ENCODE results near the gene GARNL3. TPM values are rescaled to one million over a fixed set of nuclear protein-coding genes. Genes with fewer than 3 reads are reported as not detected.

The GARNL3 gene
- polyA plus RNA-seq, 1 donor from 2014 or later, result 20.0 TPM

DNA sequence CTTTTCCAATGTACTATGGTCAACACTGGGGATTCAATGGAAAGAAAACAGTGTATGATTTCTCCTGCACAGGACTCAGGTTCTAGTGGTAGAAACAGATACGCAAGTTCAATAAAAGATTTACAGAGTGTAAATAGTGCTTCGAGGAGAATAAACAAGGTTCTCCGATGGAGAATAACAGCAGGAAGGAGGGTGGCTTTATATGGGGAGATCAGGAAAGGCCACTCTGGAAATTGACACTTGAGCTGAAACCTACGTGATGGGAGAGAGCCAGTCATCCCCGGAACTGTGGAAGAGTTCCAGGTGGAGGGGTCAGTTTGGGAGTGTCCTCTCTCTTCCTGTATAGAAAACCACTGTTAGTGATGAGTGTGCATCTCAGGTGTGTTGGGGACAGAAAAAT, 65.9 kb downstream of the GARNL3 start:
- Histone ChIP-seq H4K20me1 (ENCODE audit: insufficient read depth) (no peaks in the 10 kb centered on the region), H3K4me3 (ENCODE audit: low read length) (no peak overlapping the region), H3K27me3 (ENCODE audit: insufficient read depth, low read depth, low read length) (no peaks in the 10 kb centered on the region), H3K36me3 (ENCODE audit: insufficient read depth, low read length) (no peaks in the 10 kb centered on the region), H3K9me3 (ENCODE audit: low read length) (no peaks in the 10 kb centered on the region), H3K79me2 (replicated peaks; ENCODE audit: insufficient read depth, low read length) (no peaks in the 10 kb centered on the region), H3K4me2 (ENCODE audit: low read length) (no peak overlapping the region), H3K9me2 (ENCODE audit: insufficient read depth, low read length) (no peaks in the 10 kb centered on the region), H3K9ac (ENCODE audit: low read length) (no peak overlapping the region), H2AFZ (ENCODE audit: low read depth, low read length) (no peak overlapping the region), H3F3A (ENCODE audit: insufficient read depth, low read length, poor library complexity, severe bottlenecking) (no peaks in the 10 kb centered on the region), H3K27ac (ENCODE audit: low read length) (no peak overlapping the region)
- TF ChIP-seq POLR2AphosphoS5 (IDR thresholded peaks at IDR 0.05) (no peak), EZH2 (IDR thresholded peaks at IDR 0.05; ENCODE audit: borderline replicate concordance, insufficient read depth, low read length, poor library complexity, severe bottlenecking) (no peak), SMC3 (conservative IDR thresholded peaks at IDR 0.05; ENCODE audit: poor library complexity) (no peak)
- TF ChIP-seq, protein P1, sequence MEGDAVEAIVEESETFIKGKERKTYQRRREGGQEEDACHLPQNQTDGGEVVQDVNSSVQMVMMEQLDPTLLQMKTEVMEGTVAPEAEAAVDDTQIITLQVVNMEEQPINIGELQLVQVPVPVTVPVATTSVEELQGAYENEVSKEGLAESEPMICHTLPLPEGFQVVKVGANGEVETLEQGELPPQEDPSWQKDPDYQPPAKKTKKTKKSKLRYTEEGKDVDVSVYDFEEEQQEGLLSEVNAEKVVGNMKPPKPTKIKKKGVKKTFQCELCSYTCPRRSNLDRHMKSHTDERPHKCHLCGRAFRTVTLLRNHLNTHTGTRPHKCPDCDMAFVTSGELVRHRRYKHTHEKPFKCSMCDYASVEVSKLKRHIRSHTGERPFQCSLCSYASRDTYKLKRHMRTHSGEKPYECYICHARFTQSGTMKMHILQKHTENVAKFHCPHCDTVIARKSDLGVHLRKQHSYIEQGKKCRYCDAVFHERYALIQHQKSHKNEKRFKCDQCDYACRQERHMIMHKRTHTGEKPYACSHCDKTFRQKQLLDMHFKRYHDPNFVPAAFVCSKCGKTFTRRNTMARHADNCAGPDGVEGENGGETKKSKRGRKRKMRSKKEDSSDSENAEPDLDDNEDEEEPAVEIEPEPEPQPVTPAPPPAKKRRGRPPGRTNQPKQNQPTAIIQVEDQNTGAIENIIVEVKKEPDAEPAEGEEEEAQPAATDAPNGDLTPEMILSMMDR (IDR thresholded peaks at IDR 0.05; ENCODE audit: poor library complexity, severe bottlenecking), result no peak

DNA sequence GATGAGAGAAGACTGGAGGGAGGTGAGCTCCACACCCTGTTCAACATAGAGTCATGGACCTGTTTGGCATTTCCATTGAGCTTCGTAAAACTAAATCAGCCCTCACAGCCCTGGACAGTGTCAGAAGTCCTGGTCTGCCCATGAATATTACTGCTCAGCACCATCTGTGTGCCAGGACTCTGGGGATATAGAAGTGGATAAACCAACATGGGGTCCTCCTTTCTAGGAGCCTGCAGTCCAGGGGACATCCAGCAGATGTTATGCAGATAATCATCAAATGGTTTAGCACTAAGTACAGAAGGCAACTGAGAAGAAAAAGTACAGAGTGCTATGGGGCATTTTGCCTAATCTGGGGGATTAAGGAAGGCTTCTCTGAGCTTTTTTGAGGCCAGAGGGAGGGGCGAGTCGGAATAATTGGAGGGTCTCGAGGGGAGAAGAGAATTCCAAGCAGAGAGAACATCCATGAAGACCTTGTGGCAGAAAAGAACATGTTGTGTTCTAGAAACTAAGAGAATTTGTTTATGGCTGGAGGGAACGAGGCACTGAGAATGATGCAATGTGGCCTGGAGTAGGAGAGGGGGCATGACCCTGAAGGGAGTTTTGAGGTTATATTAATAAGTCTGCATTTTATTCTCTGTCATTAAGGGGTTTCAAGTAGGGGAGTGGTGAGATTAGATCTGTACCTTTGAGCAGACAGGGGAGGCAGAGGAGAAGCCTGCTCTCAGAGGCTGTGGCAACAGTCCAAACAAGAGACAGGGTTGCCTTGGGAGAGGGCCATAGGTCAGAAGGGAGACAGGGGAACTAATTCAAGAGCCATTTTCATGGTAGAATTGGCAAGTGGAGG, 68.9 kb downstream of the GARNL3 start:
- no peak overlapping the region for H3K27ac ChIP-seq (ENCODE audit: low read length)
- no peak overlapping the region for H3K4me2 ChIP-seq (ENCODE audit: low read length)
- no peak overlapping the region for H2AFZ ChIP-seq (ENCODE audit: low read depth, low read length)
- no peaks in the 10 kb centered on the region for H4K20me1 ChIP-seq (ENCODE audit: insufficient read depth)
- H3K4me3 ChIP-seq (ENCODE audit: low read length), result no peak overlapping the region
- H3K79me2 ChIP-seq (replicated peaks; ENCODE audit: insufficient read depth, low read length), result no peaks in the 10 kb centered on the region
- H3K9me3 ChIP-seq (ENCODE audit: low read length), result no peaks in the 10 kb centered on the region
- no peaks in the 10 kb centered on the region for H3K36me3 ChIP-seq (ENCODE audit: insufficient read depth, low read length)
- no peaks in the 10 kb centered on the region for H3K27me3 ChIP-seq (ENCODE audit: insufficient read depth, low read depth, low read length)
- no peaks in the 10 kb centered on the region for H3K9me2 ChIP-seq (ENCODE audit: insufficient read depth, low read length)
- H3K9ac ChIP-seq (ENCODE audit: low read length), result no peak overlapping the region
- no peaks in the 10 kb centered on the region for H3F3A ChIP-seq (ENCODE audit: insufficient read depth, low read length, poor library complexity, severe bottlenecking)
- TF ChIP-seq SMC3 (conservative IDR thresholded peaks at IDR 0.05; ENCODE audit: poor library complexity) (no peak), POLR2AphosphoS5 (IDR thresholded peaks at IDR 0.05) (no peak), RAD21 (conservative IDR thresholded peaks at IDR 0.05) (no peak), EP300 (conservative IDR thresholded peaks at IDR 0.05; ENCODE audit: poor library complexity, severe bottlenecking) (no peak), TAF1 (IDR thresholded peaks at IDR 0.05; ENCODE audit: low read depth) (no peak)
- TF ChIP-seq, protein P1 (IDR thresholded peaks at IDR 0.05; ENCODE audit: poor library complexity, severe bottlenecking), result no peak

DNA sequence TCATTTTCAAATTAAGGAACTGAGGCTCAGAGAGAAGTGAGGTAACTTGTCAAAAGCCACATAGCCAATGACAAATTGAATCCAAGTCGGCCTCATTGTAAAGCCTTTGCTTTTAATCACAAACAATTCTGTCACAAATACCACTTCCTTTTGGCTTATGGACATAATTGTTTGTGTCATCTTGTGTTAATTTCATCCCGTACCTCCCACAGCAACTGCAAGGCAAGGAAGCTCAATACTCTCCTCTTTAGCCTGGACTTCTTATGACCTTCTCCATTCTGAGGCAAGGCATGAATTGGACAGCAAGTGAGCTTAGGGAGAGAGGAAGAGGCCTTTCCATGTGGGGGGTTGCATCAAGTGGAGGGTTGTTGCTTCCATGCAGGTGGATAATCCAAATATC, 70.2 kb downstream of the GARNL3 start:
- H2AFZ ChIP-seq (ENCODE audit: low read depth, low read length), result no peak overlapping the region
- H3K36me3 ChIP-seq (ENCODE audit: insufficient read depth, low read length), result no peaks in the 10 kb centered on the region
- H3K27ac ChIP-seq (ENCODE audit: low read length), result no peak overlapping the region
- TF ChIP-seq SMC3 (conservative IDR thresholded peaks at IDR 0.05; ENCODE audit: poor library complexity) (no peak), TAF1 (IDR thresholded peaks at IDR 0.05; ENCODE audit: low read depth) (no peak), EZH2 (IDR thresholded peaks at IDR 0.05; ENCODE audit: borderline replicate concordance, insufficient read depth, low read length, poor library complexity, severe bottlenecking) (no peak), EP300 (conservative IDR thresholded peaks at IDR 0.05; ENCODE audit: poor library complexity, severe bottlenecking) (no peak), RAD21 (conservative IDR thresholded peaks at IDR 0.05) (no peak), POLR2AphosphoS5 (IDR thresholded peaks at IDR 0.05) (no peak), MXI1 (conservative IDR thresholded peaks at IDR 0.05; ENCODE audit: poor library complexity, severe bottlenecking) (no peak)
- TF ChIP-seq, protein P2, sequence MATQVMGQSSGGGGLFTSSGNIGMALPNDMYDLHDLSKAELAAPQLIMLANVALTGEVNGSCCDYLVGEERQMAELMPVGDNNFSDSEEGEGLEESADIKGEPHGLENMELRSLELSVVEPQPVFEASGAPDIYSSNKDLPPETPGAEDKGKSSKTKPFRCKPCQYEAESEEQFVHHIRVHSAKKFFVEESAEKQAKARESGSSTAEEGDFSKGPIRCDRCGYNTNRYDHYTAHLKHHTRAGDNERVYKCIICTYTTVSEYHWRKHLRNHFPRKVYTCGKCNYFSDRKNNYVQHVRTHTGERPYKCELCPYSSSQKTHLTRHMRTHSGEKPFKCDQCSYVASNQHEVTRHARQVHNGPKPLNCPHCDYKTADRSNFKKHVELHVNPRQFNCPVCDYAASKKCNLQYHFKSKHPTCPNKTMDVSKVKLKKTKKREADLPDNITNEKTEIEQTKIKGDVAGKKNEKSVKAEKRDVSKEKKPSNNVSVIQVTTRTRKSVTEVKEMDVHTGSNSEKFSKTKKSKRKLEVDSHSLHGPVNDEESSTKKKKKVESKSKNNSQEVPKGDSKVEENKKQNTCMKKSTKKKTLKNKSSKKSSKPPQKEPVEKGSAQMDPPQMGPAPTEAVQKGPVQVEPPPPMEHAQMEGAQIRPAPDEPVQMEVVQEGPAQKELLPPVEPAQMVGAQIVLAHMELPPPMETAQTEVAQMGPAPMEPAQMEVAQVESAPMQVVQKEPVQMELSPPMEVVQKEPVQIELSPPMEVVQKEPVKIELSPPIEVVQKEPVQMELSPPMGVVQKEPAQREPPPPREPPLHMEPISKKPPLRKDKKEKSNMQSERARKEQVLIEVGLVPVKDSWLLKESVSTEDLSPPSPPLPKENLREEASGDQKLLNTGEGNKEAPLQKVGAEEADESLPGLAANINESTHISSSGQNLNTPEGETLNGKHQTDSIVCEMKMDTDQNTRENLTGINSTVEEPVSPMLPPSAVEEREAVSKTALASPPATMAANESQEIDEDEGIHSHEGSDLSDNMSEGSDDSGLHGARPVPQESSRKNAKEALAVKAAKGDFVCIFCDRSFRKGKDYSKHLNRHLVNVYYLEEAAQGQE (IDR thresholded peaks at IDR 0.05; ENCODE audit: borderline replicate concordance), result no peak
- H3K9me2 ChIP-seq (ENCODE audit: insufficient read depth, low read length), result no peaks in the 10 kb centered on the region
- no peaks in the 10 kb centered on the region for H3K9me3 ChIP-seq (ENCODE audit: low read length)
- no peak overlapping the region for H3K4me3 ChIP-seq (ENCODE audit: low read length)
- no peak overlapping the region for H3K9ac ChIP-seq (ENCODE audit: low read length)
- no peak overlapping the region for H3K4me2 ChIP-seq (ENCODE audit: low read length)
- H3K79me2 ChIP-seq (replicated peaks; ENCODE audit: insufficient read depth, low read length), result no peaks in the 10 kb centered on the region
- no peaks in the 10 kb centered on the region for H3K27me3 ChIP-seq (ENCODE audit: insufficient read depth, low read depth, low read length)
- H3F3A ChIP-seq (ENCODE audit: insufficient read depth, low read length, poor library complexity, severe bottlenecking), result no peaks in the 10 kb centered on the region
- H4K20me1 ChIP-seq (ENCODE audit: insufficient read depth), result no peaks in the 10 kb centered on the region

All from neural cell (in vitro differentiated cells).